ENCODE data around the gene KRTAP5-3.
A peak's percentile ranks its signal among the peaks of the same experiment; 100 is the strongest.

Gene KRTAP5-3

DNA sequence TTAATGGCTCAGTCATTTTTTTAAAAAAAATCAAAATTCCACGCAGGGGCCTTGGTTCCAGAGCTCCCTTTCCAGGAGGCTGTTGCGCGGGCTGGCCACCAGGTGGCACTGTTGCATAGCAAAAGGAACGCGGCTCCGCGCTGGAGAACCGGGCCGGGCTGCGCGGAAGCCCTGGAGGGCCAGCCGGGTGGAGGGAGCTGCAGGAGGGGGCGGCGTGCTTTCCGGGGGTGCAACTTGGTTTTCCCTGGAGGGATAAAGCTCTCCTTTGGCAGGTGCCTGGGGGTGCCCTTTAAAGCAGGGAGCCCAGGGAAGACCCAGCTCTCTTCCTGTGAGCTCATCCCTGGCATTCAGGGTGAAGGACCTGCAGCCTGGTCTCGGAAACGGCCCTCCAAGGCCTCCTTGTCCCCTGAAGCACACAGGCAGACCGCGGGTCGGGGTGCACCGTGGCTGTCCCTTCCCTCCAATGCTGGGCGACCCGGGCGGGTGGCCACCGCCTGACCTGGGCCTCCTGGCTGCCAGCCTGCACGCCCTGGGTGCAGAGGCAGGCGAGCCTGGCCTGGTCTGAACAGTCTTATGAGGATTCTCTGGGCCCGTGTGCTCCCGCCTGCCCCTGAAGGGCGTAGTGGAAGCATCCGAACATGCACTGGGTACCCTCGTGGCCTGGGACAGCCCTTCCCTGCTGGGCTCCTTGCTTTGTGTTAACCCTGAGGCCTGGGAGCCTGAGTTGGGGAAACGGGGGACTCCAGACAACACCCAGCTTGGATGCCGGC, 44.7 kb upstream of the KRTAP5-3 start:
- Histone ChIP-seq H3K27me3 (ENCODE audit: insufficient read depth, low read length, poor library complexity) (no peaks in the 10 kb centered on the region), H3K27ac (ENCODE audit: low read length) (no peak overlapping the region), H4K20me1 (ENCODE audit: insufficient read depth, low read length) (0 out of 2 replicates have a peak, but pooled peaks cover 7% of the 10 kb centered on the region), H3K4me3 (ENCODE audit: low read depth in 1 of 2, low read length in 2 of 2) (no peak overlapping the region), H3K9me3 (ENCODE audit: insufficient read depth, low read length, severe bottlenecking) (no peaks in the 10 kb centered on the region), H3K4me2 (ENCODE audit: insufficient read depth, low read length) (no peak overlapping the region), H3K4me1 (ENCODE audit: insufficient read depth, low read length) (0 out of 2 replicates have a peak, but pooled peaks cover 4% of the 10 kb centered on the region), H3K36me3 (ENCODE audit: insufficient read depth, low read length) (no peaks in the 10 kb centered on the region), H2AFZ (ENCODE audit: low read depth, low read length) (no peak overlapping the region), H3K9ac (ENCODE audit: low read depth, low read length) (no peak overlapping the region), H3K79me2 (ENCODE audit: insufficient read depth, low read length) (no peaks in the 10 kb centered on the region)
- peak; percentile 96 for ATAC-seq (ENCODE audit: insufficient read depth, low read depth)
- DNase-seq = peak; percentile 75
- no peak for TF ChIP-seq EZH2 (IDR thresholded peaks at IDR 0.05; ENCODE audit: borderline replicate concordance, low read depth, low read length, severe bottlenecking)
- TF ChIP-seq, protein P1, sequence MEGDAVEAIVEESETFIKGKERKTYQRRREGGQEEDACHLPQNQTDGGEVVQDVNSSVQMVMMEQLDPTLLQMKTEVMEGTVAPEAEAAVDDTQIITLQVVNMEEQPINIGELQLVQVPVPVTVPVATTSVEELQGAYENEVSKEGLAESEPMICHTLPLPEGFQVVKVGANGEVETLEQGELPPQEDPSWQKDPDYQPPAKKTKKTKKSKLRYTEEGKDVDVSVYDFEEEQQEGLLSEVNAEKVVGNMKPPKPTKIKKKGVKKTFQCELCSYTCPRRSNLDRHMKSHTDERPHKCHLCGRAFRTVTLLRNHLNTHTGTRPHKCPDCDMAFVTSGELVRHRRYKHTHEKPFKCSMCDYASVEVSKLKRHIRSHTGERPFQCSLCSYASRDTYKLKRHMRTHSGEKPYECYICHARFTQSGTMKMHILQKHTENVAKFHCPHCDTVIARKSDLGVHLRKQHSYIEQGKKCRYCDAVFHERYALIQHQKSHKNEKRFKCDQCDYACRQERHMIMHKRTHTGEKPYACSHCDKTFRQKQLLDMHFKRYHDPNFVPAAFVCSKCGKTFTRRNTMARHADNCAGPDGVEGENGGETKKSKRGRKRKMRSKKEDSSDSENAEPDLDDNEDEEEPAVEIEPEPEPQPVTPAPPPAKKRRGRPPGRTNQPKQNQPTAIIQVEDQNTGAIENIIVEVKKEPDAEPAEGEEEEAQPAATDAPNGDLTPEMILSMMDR (IDR thresholded peaks at IDR 0.05; ENCODE audit: borderline replicate concordance, extremely low read depth, low read length, poor library complexity, severe bottlenecking) = peak; percentile 97

DNA sequence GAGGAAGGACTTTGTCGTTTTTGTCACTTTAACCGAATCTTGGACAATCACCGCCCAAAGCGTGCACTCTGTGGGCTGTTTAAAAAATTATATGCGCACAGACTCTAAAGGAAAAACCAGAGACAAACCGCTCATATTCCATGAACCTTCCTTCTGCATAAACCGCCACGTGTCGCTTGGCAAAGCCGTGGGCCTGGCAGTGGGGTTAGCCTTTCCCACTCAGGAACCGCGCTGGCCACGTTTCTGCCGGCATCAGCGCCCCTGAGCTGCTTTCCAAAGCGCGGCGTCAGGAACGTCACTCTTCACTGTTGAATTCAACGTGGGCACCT, 44.1 kb upstream of the KRTAP5-3 start:
- Histone ChIP-seq H2AFZ (ENCODE audit: low read depth, low read length) (no peak overlapping the region), H3K9ac (ENCODE audit: low read depth, low read length) (no peak overlapping the region), H3K4me1 (ENCODE audit: insufficient read depth, low read length) (0 out of 2 replicates have a peak, but pooled peaks cover 4% of the 10 kb centered on the region), H3K79me2 (ENCODE audit: insufficient read depth, low read length) (no peaks in the 10 kb centered on the region), H3K27ac (ENCODE audit: low read length) (no peak overlapping the region), H3K4me3 (ENCODE audit: low read depth in 1 of 2, low read length in 2 of 2) (no peak overlapping the region), H4K20me1 (ENCODE audit: insufficient read depth, low read length) (0 out of 2 replicates have a peak, but pooled peaks cover 7% of the 10 kb centered on the region), H3K36me3 (ENCODE audit: insufficient read depth, low read length) (no peaks in the 10 kb centered on the region), H3K4me2 (ENCODE audit: insufficient read depth, low read length) (no peak overlapping the region), H3K9me3 (ENCODE audit: insufficient read depth, low read length, severe bottlenecking) (no peaks in the 10 kb centered on the region), H3K27me3 (ENCODE audit: insufficient read depth, low read length, poor library complexity) (no peaks in the 10 kb centered on the region)
- peak; percentile 20; the same call in 1 of the 3 replicates for ATAC-seq (ENCODE audit: insufficient read depth, low read depth)
- TF ChIP-seq EZH2 (IDR thresholded peaks at IDR 0.05; ENCODE audit: borderline replicate concordance, low read depth, low read length, severe bottlenecking) = no peak
- TF ChIP-seq, protein P1 (IDR thresholded peaks at IDR 0.05; ENCODE audit: borderline replicate concordance, extremely low read depth, low read length, poor library complexity, severe bottlenecking) = no peak
- DNase-seq = no peak

GRCh38 chr11:1652026-1652425, 43.8 kb upstream of the KRTAP5-3 start:
- Histone ChIP-seq H3K27me3 (ENCODE audit: insufficient read depth, low read length, poor library complexity) (no peaks in the 10 kb centered on the region), H2AFZ (ENCODE audit: low read depth, low read length) (no peak overlapping the region), H3K36me3 (ENCODE audit: insufficient read depth, low read length) (no peaks in the 10 kb centered on the region), H3K9ac (ENCODE audit: low read depth, low read length) (no peak overlapping the region), H3K27ac (ENCODE audit: low read length) (no peak overlapping the region), H3K79me2 (ENCODE audit: insufficient read depth, low read length) (no peaks in the 10 kb centered on the region), H3K4me3 (ENCODE audit: low read depth in 1 of 2, low read length in 2 of 2) (no peak overlapping the region), H3K4me2 (ENCODE audit: insufficient read depth, low read length) (no peak overlapping the region), H3K9me3 (ENCODE audit: insufficient read depth, low read length, severe bottlenecking) (no peaks in the 10 kb centered on the region), H3K4me1 (ENCODE audit: insufficient read depth, low read length) (0 out of 2 replicates have a peak, but pooled peaks cover 4% of the 10 kb centered on the region), H4K20me1 (ENCODE audit: insufficient read depth, low read length) (0 out of 2 replicates have a peak, but pooled peaks cover 7% of the 10 kb centered on the region)
- TF ChIP-seq, protein P1 (IDR thresholded peaks at IDR 0.05; ENCODE audit: borderline replicate concordance, extremely low read depth, low read length, poor library complexity, severe bottlenecking) = no peak
- TF ChIP-seq EZH2 (IDR thresholded peaks at IDR 0.05; ENCODE audit: borderline replicate concordance, low read depth, low read length, severe bottlenecking) = no peak
- no peak for DNase-seq
- no peak for ATAC-seq (ENCODE audit: insufficient read depth, low read depth)
